HG03095 (cell line): Measurements from ENCODE around the gene CLDN15.
"Not testable (repeated sequence)": the region's sequence is repeated elsewhere in the genome, so short reads cannot be mapped to it uniquely, and the experiment has no call there.

Experiments
- ATAC-seq: cut with Tn5 transposase; IDR thresholded peaks from one replicate; pipeline ENCODE4 v1.9.1; 2021; ENCODE audit warnings: moderate library complexity; ENCODE audit not compliant: unreplicated experiment

Gene CLDN15

GRCh38 chr7:101237206-101238067 is at the start of gene CLDN15:
TSS of gene CLDN15 (minus strand) at chr7:101237802. CDS start at chr7:101237581, 221 bp downstream.
- no peak for ATAC-seq

- ATAC-seq, result no peak
Measured at GRCh38 chr7:101287032-101287431, 49.4 kb upstream of the CLDN15 start.

- ATAC-seq, result not testable (repeated sequence)
Measured at GRCh38 chr7:101285880-101286279, 48.3 kb upstream of the CLDN15 start.

GRCh38 chr7:101285171-101285570 is 47.6 kb upstream of the CLDN15 start:
- ATAC-seq, result no peak

- ATAC-seq, result not testable (repeated sequence)
Measured at GRCh38 chr7:101280912-101281311, 43.3 kb upstream of the CLDN15 start.

- ATAC-seq, result no peak
Measured at GRCh38 chr7:101278461-101279292, 41.1 kb upstream of the CLDN15 start.

- ATAC-seq, result no peak
Measured at GRCh38 chr7:101277155-101277554, 39.6 kb upstream of the CLDN15 start.

GRCh38 chr7:101273206-101273605 is 35.6 kb upstream of the CLDN15 start:
- ATAC-seq, result no peak

GRCh38 chr7:101271021-101271420 is 33.4 kb upstream of the CLDN15 start:
- ATAC-seq, result no peak

- ATAC-seq, result no peak
Measured at GRCh38 chr7:101269664-101270063, 32.1 kb upstream of the CLDN15 start.

- no peak for ATAC-seq
Measured at GRCh38 chr7:101265622-101266516, 28.3 kb upstream of the CLDN15 start.

- ATAC-seq, result not testable (repeated sequence)
Measured at GRCh38 chr7:101264102-101264706, 26.6 kb upstream of the CLDN15 start.

- no peak for ATAC-seq
Measured at GRCh38 chr7:101258243-101258731, 20.7 kb upstream of the CLDN15 start.

GRCh38 chr7:101255796-101256195 is 18.2 kb upstream of the CLDN15 start:
- ATAC-seq, result no peak

GRCh38 chr7:101253199-101253598 is 15.6 kb upstream of the CLDN15 start:
- ATAC-seq, result not testable (repeated sequence)

GRCh38 chr7:101251871-101252659 is 14.5 kb upstream of the CLDN15 start:
- ATAC-seq, result peak; percentile 93

GRCh38 chr7:101250324-101250723 is 12.7 kb upstream of the CLDN15 start:
- ATAC-seq, result peak; percentile 37

GRCh38 chr7:101248276-101248675 is 10.7 kb upstream of the CLDN15 start:
- no peak for ATAC-seq

- no peak for ATAC-seq
Measured at GRCh38 chr7:101245147-101245668, 7.6 kb upstream of the CLDN15 start.
